ENCODE results near the gene CROT.

Gene CROT

DNA sequence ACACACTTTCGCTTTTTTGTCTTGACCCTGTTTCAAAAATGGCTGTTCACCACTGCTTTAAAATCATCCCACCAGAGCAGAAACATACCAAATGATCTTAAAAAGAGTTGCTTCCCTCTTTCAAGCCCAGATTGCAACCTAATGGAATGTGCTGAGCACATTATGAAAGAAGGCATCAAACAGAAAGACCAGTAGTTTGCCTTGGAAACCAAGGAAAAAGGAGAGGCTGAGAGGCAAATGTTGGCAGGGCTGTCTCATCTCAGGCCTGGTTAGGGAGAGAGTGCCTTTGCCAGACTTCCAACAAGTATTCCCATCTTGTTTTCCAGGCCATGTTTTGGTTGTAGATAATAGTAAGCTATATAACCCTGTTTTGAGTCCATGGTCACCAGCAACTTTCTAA, 65.7 kb downstream of the CROT start:
- no peaks in the 10 kb centered on the region for H3K36me3 Mint-ChIP-seq (ENCODE audit: insufficient read depth)
- H3K4me3 Mint-ChIP-seq, result no peak overlapping the region
- DNase-seq, result no peak
- no peak overlapping the region for H3K27ac Mint-ChIP-seq
- peaks cover 0 to 10% of the 10 kb centered on the region in 2 donors for H3K27me3 Mint-ChIP-seq
- H3K9me3 Mint-ChIP-seq, result no peaks in the 10 kb centered on the region
- no peak for ATAC-seq (replicated peaks)
- H3K4me1 Mint-ChIP-seq (ENCODE audit: low read depth in 2 of 2), result no peaks in the 10 kb centered on the region

DNA sequence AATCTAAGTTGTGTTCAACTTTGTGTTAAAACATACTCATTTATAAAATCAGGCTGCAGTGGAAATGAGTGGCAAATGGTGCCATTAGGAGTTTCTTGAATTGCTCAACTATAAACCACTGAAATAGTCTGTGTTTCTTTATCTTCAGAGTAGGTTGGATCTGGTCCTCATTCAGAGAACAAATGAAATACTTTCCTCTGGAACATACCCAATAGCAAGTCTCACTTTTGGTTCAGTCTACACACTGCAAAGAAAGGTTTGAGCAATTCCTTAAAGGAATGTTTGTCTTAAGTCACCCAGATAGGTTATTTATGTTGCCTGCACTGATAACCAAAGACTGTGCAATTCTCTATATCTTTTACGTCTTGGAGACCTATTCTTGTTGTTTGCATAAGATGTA, 67.6 kb downstream of the CROT start:
- Mint-ChIP-seq H3K4me1 (ENCODE audit: low read depth in 2 of 2) (no peaks in the 10 kb centered on the region), H3K4me3 (no peak overlapping the region), H3K27me3 (peaks cover 0 to 12% of the 10 kb centered on the region in 2 donors), H3K36me3 (ENCODE audit: insufficient read depth) (no peaks in the 10 kb centered on the region), H3K27ac (no peak overlapping the region), H3K9me3 (no peaks in the 10 kb centered on the region)
- ATAC-seq (replicated peaks) (no peak), DNase-seq (no peak)

DNA sequence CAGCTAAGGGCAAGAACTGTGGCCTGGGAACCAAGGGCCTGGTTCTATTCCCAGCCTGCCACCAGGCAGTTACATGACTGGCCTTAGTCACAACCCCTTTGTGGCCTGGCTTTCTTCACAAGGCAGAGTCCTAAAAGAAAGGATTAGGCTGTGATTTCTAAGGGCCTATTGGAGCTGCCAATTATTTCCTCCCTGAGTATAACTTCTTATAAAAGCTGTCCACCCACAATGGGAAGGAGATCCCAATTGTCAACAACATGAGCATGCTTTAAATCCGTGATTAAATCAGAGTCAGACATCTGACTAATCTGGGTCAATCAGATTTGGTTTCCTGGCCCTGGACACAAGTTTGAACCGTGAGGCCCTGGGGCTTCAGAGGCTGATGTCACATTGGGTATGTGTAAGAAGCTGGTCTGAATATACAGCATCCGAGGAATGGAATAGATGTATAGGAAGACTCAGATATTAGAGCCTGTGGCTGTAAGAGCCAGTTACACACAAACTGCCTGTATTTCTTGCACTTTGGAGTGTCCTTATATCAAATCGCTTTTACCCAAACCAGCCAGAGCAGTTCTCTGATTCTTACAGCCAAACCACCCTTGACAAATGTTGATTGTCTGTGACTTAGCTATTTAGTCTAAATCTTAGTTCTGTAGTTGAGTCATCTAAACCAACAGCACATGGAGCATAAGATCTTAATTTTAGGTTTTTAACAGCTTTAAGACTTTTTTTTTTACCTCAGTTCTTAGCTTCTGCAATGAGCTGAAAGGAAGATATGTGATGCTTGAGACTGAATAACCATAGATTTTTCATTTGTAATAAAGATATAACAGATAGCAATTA, 68.7 kb downstream of the CROT start:
- no peak overlapping the region for H3K4me3 Mint-ChIP-seq
- H3K36me3 Mint-ChIP-seq (ENCODE audit: insufficient read depth), result no peaks in the 10 kb centered on the region
- H3K27ac Mint-ChIP-seq, result no peak overlapping the region
- no peaks in the 10 kb centered on the region for H3K9me3 Mint-ChIP-seq
- DNase-seq (no peak), ATAC-seq (replicated peaks) (no peak)
- no peaks in the 10 kb centered on the region for H3K4me1 Mint-ChIP-seq (ENCODE audit: low read depth in 2 of 2)
- H3K27me3 Mint-ChIP-seq, result peaks cover 0 to 13% of the 10 kb centered on the region in 2 donors

DNA sequence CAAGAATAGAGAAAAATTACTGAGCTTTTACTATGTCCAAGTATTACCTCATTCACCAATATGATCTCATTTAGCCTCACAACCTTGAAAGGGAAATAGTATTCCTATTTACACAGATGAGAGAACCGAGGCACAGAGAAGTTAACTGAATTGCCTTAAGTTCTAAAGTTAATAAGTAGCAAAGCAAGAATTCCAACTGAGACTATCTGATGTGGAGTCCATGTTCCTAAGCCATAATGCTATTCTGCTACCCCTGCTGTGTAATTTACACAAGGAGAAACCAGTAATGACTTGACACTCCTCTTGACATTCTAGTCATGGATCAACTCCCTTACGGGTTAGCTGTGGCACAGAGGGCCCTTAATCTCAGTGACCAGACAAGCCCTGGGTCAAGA, 69.3 kb downstream of the CROT start:
- H3K36me3 Mint-ChIP-seq (ENCODE audit: insufficient read depth), result no peaks in the 10 kb centered on the region
- H3K27me3 Mint-ChIP-seq, result peaks cover 0 to 13% of the 10 kb centered on the region in 2 donors
- no peaks in the 10 kb centered on the region for H3K4me1 Mint-ChIP-seq (ENCODE audit: low read depth in 2 of 2)
- H3K27ac Mint-ChIP-seq, result no peak overlapping the region
- ATAC-seq (replicated peaks), result no peak
- H3K4me3 Mint-ChIP-seq, result no peak overlapping the region
- DNase-seq, result no peak
- no peaks in the 10 kb centered on the region for H3K9me3 Mint-ChIP-seq

DNA sequence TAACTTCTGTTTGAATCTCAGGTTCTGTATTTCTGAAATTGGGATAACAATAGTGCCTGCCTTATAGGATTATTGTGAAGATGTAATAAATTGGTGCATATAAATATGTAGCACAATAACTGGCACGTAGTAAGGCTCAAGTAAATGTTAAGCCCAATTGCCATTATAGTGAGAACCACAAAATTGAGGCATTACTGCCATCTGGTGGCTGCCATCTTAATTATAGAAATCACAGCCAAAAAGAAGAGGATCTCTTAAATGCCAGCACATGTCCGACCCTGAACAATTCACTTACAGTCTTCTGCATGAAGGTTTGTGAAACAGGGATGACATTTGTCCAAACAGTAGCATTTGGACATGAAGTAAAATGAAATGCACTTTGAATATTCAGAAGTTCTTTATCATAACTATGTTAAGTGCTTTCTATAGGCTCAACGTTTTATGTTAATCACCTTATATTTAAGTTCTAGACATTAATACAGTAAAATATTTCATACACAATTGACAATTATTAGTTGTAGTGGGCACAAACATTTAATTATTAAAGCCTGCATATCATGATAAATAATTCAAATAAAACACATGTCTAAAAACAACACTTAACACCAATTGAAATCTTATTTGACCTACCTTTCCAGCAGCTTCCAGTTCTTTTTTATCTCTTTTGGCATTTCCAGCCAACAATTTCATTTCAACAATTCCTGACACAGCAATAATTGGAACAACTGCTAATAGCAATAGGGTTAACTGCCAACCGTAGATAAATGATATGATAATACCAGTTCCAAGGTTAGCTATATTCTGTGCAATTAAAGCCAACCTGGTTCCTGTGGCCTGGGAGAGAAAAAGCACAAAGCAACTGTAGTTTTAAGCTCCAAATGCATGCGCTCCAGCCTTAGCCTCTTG, 71.5 kb downstream of the CROT start:
- Mint-ChIP-seq H3K27ac (no peak overlapping the region), H3K9me3 (no peaks in the 10 kb centered on the region), H3K27me3 (peaks cover 7 to 8% of the 10 kb centered on the region in 2 donors), H3K4me3 (no peak overlapping the region), H3K36me3 (ENCODE audit: insufficient read depth) (no peaks in the 10 kb centered on the region), H3K4me1 (ENCODE audit: low read depth in 2 of 2) (no peaks in the 10 kb centered on the region)
- DNase-seq (peak; percentile 72 to 77 (median 76)), ATAC-seq (replicated peaks) (peak; percentile 85)

DNA sequence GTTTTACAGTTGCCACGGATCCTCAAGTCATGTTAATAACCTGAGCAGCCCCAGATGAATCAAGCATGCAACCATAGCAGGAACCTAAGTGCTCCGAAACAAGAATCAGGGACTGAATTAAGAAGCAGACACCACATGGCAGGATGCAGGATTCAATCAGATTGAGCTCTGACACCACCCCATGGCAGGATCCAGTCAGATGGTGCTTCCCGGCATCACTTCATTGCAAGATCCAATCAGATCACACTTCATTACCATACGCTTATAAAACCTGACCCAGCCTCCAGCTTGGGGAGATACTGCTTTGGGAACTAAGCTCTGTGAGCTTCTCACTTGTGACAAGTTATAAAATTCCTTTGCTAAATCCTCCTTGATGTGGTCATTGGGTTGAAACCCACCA, 74.7 kb downstream of the CROT start:
- no peaks in the 10 kb centered on the region for H3K4me1 Mint-ChIP-seq (ENCODE audit: low read depth in 2 of 2)
- peaks cover 7 to 15% of the 10 kb centered on the region in 2 donors for H3K27me3 Mint-ChIP-seq
- H3K9me3 Mint-ChIP-seq, result no peaks in the 10 kb centered on the region
- H3K27ac Mint-ChIP-seq, result no peak overlapping the region
- ATAC-seq (replicated peaks) (no peak), DNase-seq (no peak)
- no peaks in the 10 kb centered on the region for H3K36me3 Mint-ChIP-seq (ENCODE audit: insufficient read depth)
- no peak overlapping the region for H3K4me3 Mint-ChIP-seq

DNA sequence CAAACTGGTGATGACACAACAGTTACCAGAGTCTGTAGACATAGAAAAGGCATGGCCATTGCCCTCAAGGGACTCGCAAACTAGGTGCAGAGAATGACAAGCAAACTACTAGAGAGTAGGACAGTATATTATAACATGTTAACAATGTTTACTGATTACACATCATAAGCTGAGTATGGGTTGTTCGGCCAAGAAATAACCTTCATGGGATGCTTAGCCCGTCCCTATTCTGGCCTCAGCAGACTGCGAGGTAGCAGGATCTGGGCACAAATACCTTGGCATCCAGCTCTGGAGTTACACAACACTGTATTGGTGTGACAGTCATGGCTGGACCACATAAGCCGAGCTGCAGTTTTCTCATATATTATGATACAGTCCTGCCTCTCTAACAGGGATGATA, 78.6 kb downstream of the CROT start:
- ATAC-seq (replicated peaks) (no peak), DNase-seq (no peak)
- H3K4me3 Mint-ChIP-seq, result no peak overlapping the region
- no peaks in the 10 kb centered on the region for H3K4me1 Mint-ChIP-seq (ENCODE audit: low read depth in 2 of 2)
- H3K9me3 Mint-ChIP-seq, result no peaks in the 10 kb centered on the region
- H3K27ac Mint-ChIP-seq, result no peak overlapping the region
- no peaks in the 10 kb centered on the region for H3K36me3 Mint-ChIP-seq (ENCODE audit: insufficient read depth)
- H3K27me3 Mint-ChIP-seq, result peaks cover 23% of the 10 kb centered on the region in 2 donors

DNA sequence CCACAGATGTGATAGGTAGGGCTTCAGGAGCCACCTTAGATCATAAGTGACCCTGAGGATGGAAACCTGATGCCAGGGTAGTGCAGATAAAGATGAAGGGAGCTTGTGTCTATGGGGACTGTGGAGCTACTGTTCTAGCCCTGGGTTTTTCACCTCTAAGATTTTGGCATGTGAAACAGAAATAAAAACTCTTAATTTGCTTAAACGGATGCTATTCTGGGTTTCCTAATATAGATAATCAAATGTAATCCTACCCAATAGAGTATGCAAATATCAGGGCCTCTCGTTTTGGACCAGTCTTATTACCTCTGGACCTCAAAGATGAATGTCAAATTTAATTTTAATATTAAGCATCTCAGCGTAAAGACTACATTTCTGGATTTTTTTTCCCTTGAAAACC, 80.7 kb downstream of the CROT start:
- Mint-ChIP-seq H3K27me3 (peaks cover 17 to 27% of the 10 kb centered on the region in 2 donors), H3K36me3 (ENCODE audit: insufficient read depth) (no peaks in the 10 kb centered on the region), H3K4me3 (no peak overlapping the region), H3K4me1 (ENCODE audit: low read depth in 2 of 2) (no peaks in the 10 kb centered on the region), H3K27ac (no peak overlapping the region), H3K9me3 (no peaks in the 10 kb centered on the region)
- DNase-seq (no peak), ATAC-seq (replicated peaks) (no peak)

DNA sequence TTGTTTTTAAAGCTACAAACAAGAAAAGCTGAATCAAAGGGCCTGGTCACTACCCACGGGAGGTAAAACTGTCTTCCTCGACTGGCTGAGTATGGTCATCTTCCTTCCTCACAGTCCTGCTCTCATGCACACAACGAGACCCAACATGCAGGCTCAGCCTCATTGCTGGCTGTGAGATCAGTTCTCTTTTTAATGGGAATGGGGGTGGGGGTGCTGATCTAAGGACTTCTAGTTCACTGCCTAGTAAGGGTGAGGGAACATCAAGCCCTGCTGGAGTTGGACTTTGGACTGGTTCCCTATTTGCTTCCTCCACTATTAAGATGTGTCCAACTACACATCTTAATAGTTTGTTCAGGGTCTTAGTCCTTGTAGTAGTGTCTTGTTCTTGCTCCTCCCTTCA, 81.8 kb downstream of the CROT start:
- no peaks in the 10 kb centered on the region for H3K9me3 Mint-ChIP-seq
- H3K27ac Mint-ChIP-seq, result no peak overlapping the region
- H3K36me3 Mint-ChIP-seq (ENCODE audit: insufficient read depth), result no peaks in the 10 kb centered on the region
- no peaks in the 10 kb centered on the region for H3K4me1 Mint-ChIP-seq (ENCODE audit: low read depth in 2 of 2)
- no peak overlapping the region for H3K4me3 Mint-ChIP-seq
- DNase-seq (no peak), ATAC-seq (replicated peaks) (no peak)
- H3K27me3 Mint-ChIP-seq, result peaks cover 16 to 31% of the 10 kb centered on the region in 2 donors

DNA sequence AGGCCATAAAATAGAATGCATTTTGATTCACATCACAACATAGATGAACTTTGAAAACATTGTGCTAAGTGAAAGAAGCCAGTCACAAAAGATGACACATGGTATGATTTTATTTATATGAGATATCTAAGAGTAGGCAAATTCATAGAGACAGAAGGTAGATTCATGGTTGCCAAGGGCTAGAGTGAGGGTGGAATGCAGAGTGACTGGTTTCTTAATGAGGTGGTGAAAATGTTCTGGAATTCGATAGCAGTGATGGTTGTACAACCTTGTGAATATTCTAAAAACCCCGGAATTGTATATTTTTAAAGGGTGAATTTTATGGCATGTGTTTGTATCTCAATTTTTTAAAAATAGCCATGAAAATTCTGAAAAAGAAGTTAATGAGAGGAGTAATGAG, 87.1 kb downstream of the CROT start:
- no peak overlapping the region for H3K27ac Mint-ChIP-seq
- ATAC-seq (replicated peaks), result no peak
- H3K9me3 Mint-ChIP-seq, result no peaks in the 10 kb centered on the region
- no peaks in the 10 kb centered on the region for H3K4me1 Mint-ChIP-seq (ENCODE audit: low read depth in 2 of 2)
- no peaks in the 10 kb centered on the region for H3K36me3 Mint-ChIP-seq (ENCODE audit: insufficient read depth)
- no peak overlapping the region for H3K4me3 Mint-ChIP-seq
- DNase-seq, result no peak
- peaks cover 10 to 19% of the 10 kb centered on the region in 2 donors for H3K27me3 Mint-ChIP-seq

DNA sequence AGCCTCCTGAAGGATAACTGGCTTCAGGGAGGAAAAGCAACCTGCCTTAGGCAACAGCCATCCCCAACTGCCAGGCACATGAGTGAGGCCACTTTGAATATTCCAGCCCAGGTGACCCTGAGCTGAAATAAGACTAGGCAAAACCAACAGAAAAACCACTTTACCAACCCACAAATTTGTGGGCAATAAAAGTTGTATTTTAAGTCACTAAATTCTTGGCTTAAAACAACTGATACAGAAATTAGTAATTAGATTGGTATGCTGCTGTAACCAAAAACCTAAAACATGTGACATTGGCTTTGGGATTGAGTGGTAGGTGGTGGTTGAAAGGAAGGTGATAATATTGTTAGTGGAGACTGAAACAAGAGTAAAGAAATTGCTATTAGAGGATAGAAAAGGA, 90.1 kb downstream of the CROT start:
- Mint-ChIP-seq H3K27ac (no peak overlapping the region), H3K36me3 (ENCODE audit: insufficient read depth) (no peaks in the 10 kb centered on the region), H3K9me3 (no peaks in the 10 kb centered on the region), H3K4me1 (ENCODE audit: low read depth in 2 of 2) (no peaks in the 10 kb centered on the region), H3K27me3 (peaks cover 0 to 9% of the 10 kb centered on the region in 2 donors), H3K4me3 (no peak overlapping the region)
- no peak for DNase-seq
- no peak for ATAC-seq (replicated peaks)

DNA sequence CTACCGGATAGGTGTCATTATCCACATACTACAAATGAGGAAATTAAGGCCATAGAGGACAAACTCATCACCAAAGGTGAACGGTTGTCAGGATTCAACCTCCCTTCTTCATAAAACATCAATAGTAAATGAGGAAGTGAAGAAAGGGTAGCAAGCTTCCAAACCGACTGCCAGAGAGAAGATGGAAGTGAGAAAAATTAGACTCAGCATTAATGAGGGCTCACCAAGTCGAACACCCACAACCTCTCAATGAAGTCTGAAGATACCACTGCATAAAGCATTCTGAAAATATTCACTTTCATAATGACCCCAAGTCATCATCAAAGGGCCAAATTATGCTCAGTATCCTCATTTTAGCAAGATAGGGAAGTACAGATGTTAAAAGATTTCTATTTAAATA, 100.4 kb downstream of the CROT start:
- H3K27ac Mint-ChIP-seq, result no peak overlapping the region
- ATAC-seq (replicated peaks), result no peak
- H3K27me3 Mint-ChIP-seq, result peaks cover 10 to 18% of the 10 kb centered on the region in 2 donors

DNA sequence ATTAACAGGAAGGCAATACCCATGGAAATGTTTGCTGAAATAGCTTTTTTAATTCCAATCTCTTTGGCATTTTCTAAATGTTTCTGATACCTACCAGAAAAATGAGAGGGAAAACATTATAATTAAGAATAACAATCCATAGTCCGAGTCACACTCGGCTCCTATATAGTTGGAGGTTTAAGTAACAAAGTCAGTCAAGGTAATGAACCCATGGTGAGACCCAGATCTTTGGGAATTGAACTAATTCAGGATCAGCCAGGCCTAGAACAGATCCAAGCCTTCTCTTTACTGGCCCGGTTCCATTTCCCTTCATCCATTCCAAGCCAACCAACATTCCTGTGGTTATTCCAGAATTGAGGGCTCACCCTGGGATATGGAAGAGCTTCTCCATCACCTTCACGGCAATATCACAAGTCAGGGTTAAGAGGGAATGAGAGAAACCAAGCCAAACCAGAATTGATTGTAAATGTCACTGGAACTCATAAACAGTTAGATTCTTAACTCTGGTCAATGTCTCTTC, 101.7 kb downstream of the CROT start:
- H3K9me3 Mint-ChIP-seq, result no peaks in the 10 kb centered on the region
- H3K4me1 Mint-ChIP-seq (ENCODE audit: low read depth in 2 of 2), result peaks cover 0 to 4% of the 10 kb centered on the region in 2 donors
- peaks cover under 1% of the 10 kb centered on the region for H3K36me3 Mint-ChIP-seq (ENCODE audit: insufficient read depth)
- H3K27me3 Mint-ChIP-seq, result peaks cover 16 to 18% of the 10 kb centered on the region in 2 donors
- no peak overlapping the region for H3K4me3 Mint-ChIP-seq
- H3K27ac Mint-ChIP-seq, result no peak overlapping the region
- DNase-seq, result no peak
- ATAC-seq (replicated peaks), result no peak

More for the DNA sequence above, 100.4 kb downstream of the CROT start:
- peaks cover 0 to 4% of the 10 kb centered on the region in 2 donors for H3K4me1 Mint-ChIP-seq (ENCODE audit: low read depth in 2 of 2)
- DNase-seq, result no peak
- H3K4me3 Mint-ChIP-seq, result no peak overlapping the region
- no peaks in the 10 kb centered on the region for H3K36me3 Mint-ChIP-seq (ENCODE audit: insufficient read depth)
- H3K9me3 Mint-ChIP-seq, result no peaks in the 10 kb centered on the region

Measured in effector memory CD8-positive, alpha-beta T cell (primary cell).